NCI-H2171 treated with DMSO at 0.1 percent for 48 hours (cell line): ENCODE data around the gene SLIRP.
"Not testable (repeated sequence)": the region's sequence is repeated elsewhere in the genome, so short reads cannot be mapped to it uniquely, and the experiment has no call there.

Experiments used
- DNase-seq: peaks from one replicate; lab custom pipeline; 2025; lab: John Stamatoyannopoulos, UW

SLIRP gene

GRCh38 chr14:77707724-77708408 lies at the start of gene SLIRP, which contains the start of gene ALKBH1:
SLIRP (plus strand) TSS chr14:77708103; CDS start chr14:77708112, 9 bp downstream.
ALKBH1 (minus strand) TSS chr14:77708023; CDS start chr14:77708004, 19 bp downstream.
- peak; percentile 93 for DNase-seq

GRCh38 chr14:77659831-77660230 lies 48.1 kb upstream of the SLIRP start:
- no peak for DNase-seq

- peak; percentile 99 for DNase-seq
These were observed 47.1 kb upstream of the SLIRP start for GRCh38 chr14:77660754-77661153.

- DNase-seq = not testable (repeated sequence)
These were observed 46.3 kb upstream of the SLIRP start for GRCh38 chr14:77661562-77661961.

- DNase-seq = peak; percentile 17
These were observed 44.6 kb upstream of the SLIRP start for GRCh38 chr14:77663293-77663692.

GRCh38 chr14:77667331-77667730 lies 40.6 kb upstream of the SLIRP start:
- DNase-seq = no peak

GRCh38 chr14:77673193-77673592 lies 34.7 kb upstream of the SLIRP start:
- DNase-seq = no peak

- no peak for DNase-seq
These were observed 33.0 kb upstream of the SLIRP start for GRCh38 chr14:77674931-77675330.

GRCh38 chr14:77681196-77682157 lies 26.4 kb upstream of the SLIRP start:
- DNase-seq = peak; percentile 77

- no peak for DNase-seq
These were observed 25.7 kb upstream of the SLIRP start for GRCh38 chr14:77682158-77682553.

GRCh38 chr14:77691259-77691658 lies 16.6 kb upstream of the SLIRP start:
- peak; percentile 45 for DNase-seq

GRCh38 chr14:77707355-77707723 lies 564 bp upstream of the SLIRP start:
- peak; percentile 49 for DNase-seq

GRCh38 chr14:77708749-77709148 lies 846 bp downstream of the SLIRP start:
- DNase-seq = no peak

- no peak for DNase-seq
These were observed 1.5 kb downstream of the SLIRP start for GRCh38 chr14:77709412-77709811.

GRCh38 chr14:77710364-77710763 lies 2.5 kb downstream of the SLIRP start:
- no peak for DNase-seq

- no peak for DNase-seq
These were observed 7.0 kb downstream of the SLIRP start for GRCh38 chr14:77714926-77715325.

- DNase-seq = no peak
These were observed 9.9 kb downstream of the SLIRP start for GRCh38 chr14:77717608-77718305.

GRCh38 chr14:77721437-77721836 lies 13.5 kb downstream of the SLIRP start:
- no peak for DNase-seq

GRCh38 chr14:77722301-77722700 lies 14.4 kb downstream of the SLIRP start:
- DNase-seq = no peak

GRCh38 chr14:77730976-77731497 lies 23.1 kb downstream of the SLIRP start:
- no peak for DNase-seq

GRCh38 chr14:77738559-77739250 lies 30.8 kb downstream of the SLIRP start:
- no peak for DNase-seq

- no peak for DNase-seq
These were observed 33.5 kb downstream of the SLIRP start for GRCh38 chr14:77741438-77741837.
